HCT116 (cell line): ENCODE measurements around the gene TMEM232. TPM values are rescaled to one million over a fixed set of nuclear protein-coding genes. Genes with fewer than 3 reads are reported as not detected.

Experiments used
- ATAC-seq: fragments of 200-7000 bp; cut with Tn5 transposase; 2 replicates; pipeline ENCODE4 v1.9.1; 2020; ENCODE audit warnings: mild to moderate bottlenecking, moderate library complexity
- BruUV-seq: library from RNA; stranded (reverse); fragments of 400-500 nt; replicated peaks from 2 replicates; lab custom pipeline; 2021; lab: Mats Ljungman, UMichigan
- CTCF ChIA-PET: fragments of 300-600 bp; sonication (Branson Sonifier 250); formaldehyde crosslinking; loops from one replicate; lab custom pipeline; 2021; ENCODE audit warnings: antibody characterized with exemption; lab: Charles Lee
- POLR2A ChIA-PET: fragments of 300-600, 350-600 bp; sonication (Branson Sonifier 250); formaldehyde crosslinking; loops from one replicate; lab custom pipeline; 2021; ENCODE audit warnings: antibody characterized with exemption; lab: Charles Lee
- RAD21 ChIA-PET, 2 experiments: fragments of 300-600 bp; sonication (Branson Sonifier 250); formaldehyde crosslinking; loops; one replicate each; lab custom pipeline; 2023; ENCODE audit warnings: low total read pairs in 2 of 2; ENCODE audit not compliant: uncharacterized antibody in 2 of 2, unreplicated experiment in 2 of 2, low non-redundant PET in 1 of 2; lab: Charles Lee
- DNase-seq: peaks from one replicate; pipeline ENCODE4 v3.0.0-alpha.2; 2010; ENCODE audit warnings: low read depth, low spot score
- H2AFZ ChIP-seq: fragments of 200-600 bp; shearing (Covaris generic), sonication (generic); 2 replicates; pipeline ENCODE4 v1.6.1; 2017; ENCODE audit warnings: low read depth, mixed run types, mixed read lengths, antibody characterized with exemption, low read length; ENCODE audit not compliant: poor library complexity, severe bottlenecking
- H3K27ac ChIP-seq: 2 replicates; pipeline ENCODE4 v1.5.1; 2012; ENCODE audit warnings: low read depth, low read length
- H3K27me3 ChIP-seq: fragments of 200-600 bp; sonication (generic); 2 replicates; pipeline ENCODE4 v1.6.1; 2016; ENCODE audit warnings: mixed run types, low read length, mixed read lengths; ENCODE audit not compliant: insufficient read depth
- H3K36me3 ChIP-seq, 2 experiments: fragments of 200-500 bp in 1 of 2; fragments of 200-600 bp in 1 of 2; sonication (Bioruptor generic) in 1 of 2; sonication (generic) in 1 of 2; 2 replicates each; pipeline versions ENCODE4 v1.5.1 to v1.6.1; 2014 to 2016; ENCODE audit warnings: low read length in 2 of 2, inconsistent platforms in 1 of 2, mixed read lengths in 1 of 2, mixed run types in 1 of 2; ENCODE audit not compliant: insufficient read depth in 2 of 2, control insufficient read depth in 1 of 2
- H3K4me1 ChIP-seq, 2 experiments: fragments of 200-600 bp in 1 of 2; sonication (generic) in 1 of 2; 2 replicates each; pipeline versions ENCODE4 v1.5.1 to v1.6.1; 2012 to 2017; ENCODE audit warnings: low read length in 2 of 2, inconsistent platforms in 1 of 2, mild to moderate bottlenecking in 1 of 2, mixed read lengths in 1 of 2, mixed run types in 1 of 2, moderate library complexity in 1 of 2; ENCODE audit not compliant: insufficient read depth in 2 of 2, control insufficient read depth in 1 of 2
- H3K4me2 ChIP-seq: fragments of 200-600 bp; sonication (generic); 2 replicates; pipeline ENCODE4 v1.6.1; 2017; ENCODE audit warnings: mixed run types, low read length, mixed read lengths
- H3K4me3 ChIP-seq, 2 experiments: fragments of 200-600 bp in 1 of 2; sonication (generic) in 1 of 2; replicated peaks in 1 of 2; 2 replicates each; pipeline ENCODE4 v1.5.1; 2011 to 2016; ENCODE audit warnings: low read length in 2 of 2, control low read depth in 1 of 2, low read depth in 1 of 2, mild to moderate bottlenecking in 1 of 2, mixed read lengths in 1 of 2, mixed run types in 1 of 2
- H3K79me2 ChIP-seq: fragments of 200-600 bp; sonication (generic); 2 replicates; pipeline ENCODE4 v1.6.1; 2017; ENCODE audit warnings: mild to moderate bottlenecking, mixed run types, low read length, moderate library complexity, mixed read lengths; ENCODE audit not compliant: insufficient read depth
- H3K9ac ChIP-seq: fragments of 200-600 bp; sonication (generic); 2 replicates; pipeline ENCODE4 v1.6.1; 2016; ENCODE audit warnings: low read length, mixed read lengths
- H3K9me2 ChIP-seq: fragments of 200-600 bp; sonication (generic), shearing (Covaris generic); 2 replicates; pipeline ENCODE4 v1.6.1; 2017; ENCODE audit warnings: mixed run types, mild to moderate bottlenecking, moderate library complexity; ENCODE audit not compliant: insufficient read depth
- H3K9me3 ChIP-seq, 2 experiments: fragments of 200-500 bp in 1 of 2; fragments of 200-600 bp in 1 of 2; sonication (Bioruptor generic) in 1 of 2; sonication (generic) in 1 of 2; 2 replicates each; pipeline ENCODE4 v1.6.1; 2014 to 2017; ENCODE audit warnings: low read length in 2 of 2, mixed read lengths in 2 of 2, inconsistent platforms in 1 of 2, low read depth in 1 of 2, mild to moderate bottlenecking in 1 of 2, mixed run types in 1 of 2, moderate library complexity in 1 of 2; ENCODE audit not compliant: control insufficient read depth in 1 of 2, insufficient read depth in 1 of 2
- H4K20me1 ChIP-seq: fragments of 200-600 bp; sonication (generic), shearing (Covaris generic); 2 replicates; pipeline ENCODE4 v1.6.1; 2017; ENCODE audit warnings: mixed run types, mild to moderate bottlenecking, moderate library complexity; ENCODE audit not compliant: insufficient read depth
- ELF1 ChIP-seq: IDR thresholded peaks from 2 replicates; pipeline ENCODE4 v1.6.1; 2012; ENCODE audit warnings: low read depth, borderline replicate concordance
- EZH2phosphoT487 ChIP-seq: fragments of 200-600 bp; IDR thresholded peaks from 2 replicates; pipeline ENCODE4 v1.6.1; 2018; ENCODE audit warnings: antibody characterized with exemption, borderline replicate concordance
- POLR2A ChIP-seq: IDR thresholded peaks from 2 replicates; pipeline ENCODE4 v1.7.0; 2011; ENCODE audit warnings: borderline replicate concordance; ENCODE audit not compliant: insufficient read depth, insufficient read length; ENCODE audit errors: extremely low read depth
- POLR2AphosphoS5 ChIP-seq: IDR thresholded peaks from 2 replicates; pipeline ENCODE4 v1.6.1; 2011; ENCODE audit warnings: mild to moderate bottlenecking, low read depth, low read length, moderate library complexity
- SIN3A ChIP-seq: IDR thresholded peaks from 2 replicates; pipeline ENCODE4 v1.6.1; 2012; ENCODE audit warnings: low read depth
- TCF7L2 ChIP-seq: IDR thresholded peaks from 2 replicates; pipeline ENCODE4 v1.7.0; 2011; ENCODE audit warnings: borderline replicate concordance, inconsistent platforms; ENCODE audit not compliant: insufficient read depth, insufficient read length; ENCODE audit errors: extremely low read depth
- ZFX ChIP-seq: fragments of 450-650 bp; IDR thresholded peaks from 2 replicates; pipeline ENCODE4 v1.6.1; 2017
- ZNF274 ChIP-seq: fragments of 200-500 bp; sonication (Bioruptor generic); IDR thresholded peaks from 2 replicates; pipeline ENCODE4 v1.6.1; 2014; ENCODE audit warnings: mild to moderate bottlenecking, low read depth, low read length, inconsistent platforms
- intact Hi-C: fragments of 100-400 bp; cut with micrococcal nuclease; formaldehyde crosslinking; loops from 2 replicates; pipeline ENCODE4 v1.10.0; 2022
- total RNA-seq: library from RNA; stranded (reverse); gene quantifications from one replicate; pipeline ENCODE4 v1.2.1, GENCODE V29; 2021; ENCODE audit not compliant: unreplicated experiment
- TF ChIP-seq, protein P1 (sequence below): IDR thresholded peaks from 2 replicates; pipeline ENCODE4 v1.6.1; 2012
- TF ChIP-seq, protein P2 (sequence below): IDR thresholded peaks from 2 replicates; pipeline ENCODE4 v1.6.1; 2011; ENCODE audit warnings: mild to moderate bottlenecking, low read length, moderate library complexity; ENCODE audit not compliant: insufficient replicate concordance; ENCODE audit errors: extremely low read depth
- TF ChIP-seq, protein P3 (sequence below), 3 experiments: fragments of 200-600 bp in 1 of 3; sonication (generic) in 1 of 3; IDR thresholded peaks in 2 of 3; conservative IDR thresholded peaks in 1 of 3; 2 replicates each; pipeline ENCODE4 v1.5.1; 2012 to 2017; ENCODE audit warnings: low read depth in 2 of 3, low read length in 2 of 3, antibody characterized with exemption in 1 of 3, borderline replicate concordance in 1 of 3, control low read depth in 1 of 3, mild to moderate bottlenecking in 1 of 3, mixed read lengths in 1 of 3, mixed run types in 1 of 3, moderate library complexity in 1 of 3; ENCODE audit not compliant: insufficient read depth in 1 of 3

Gene TMEM232
- total RNA-seq, 1 experiment from 2014 or later = 1.2 TPM

DNA sequence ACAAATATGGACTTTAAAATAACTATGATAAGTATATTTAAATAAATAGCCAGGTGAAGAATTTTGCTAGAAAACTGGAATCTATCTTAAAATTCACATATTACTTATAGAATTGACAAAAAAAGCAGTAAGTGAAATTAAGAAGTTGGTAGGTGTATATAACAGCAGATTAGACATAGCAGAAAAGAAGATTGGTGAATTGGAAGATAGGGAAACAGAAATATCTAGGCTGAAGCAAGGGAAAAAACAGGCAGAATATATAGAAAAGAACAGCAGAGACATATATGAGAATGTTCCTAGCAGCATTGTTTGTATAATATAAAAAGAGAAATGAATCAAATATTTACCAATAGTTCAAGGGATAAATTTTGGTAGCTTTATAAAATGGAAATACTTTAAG lies 294.9 kb downstream of the TMEM232 start:
- H3K4me1 ChIP-seq = no peaks in the 10 kb centered on the region
- H2AFZ ChIP-seq = no peak overlapping the region
- H3K36me3 ChIP-seq = no peaks in the 10 kb centered on the region
- CTCF ChIA-PET = no interaction called here
- no TSS peak for BruUV-seq
- no peak overlapping the region for H3K4me2 ChIP-seq
- no peak overlapping the region for H3K4me3 ChIP-seq
- intact Hi-C loops = no loop called here
- ATAC-seq (no peak), DNase-seq (no peak)
- RAD21 ChIA-PET = no interaction called here
- no peak overlapping the region for H3K9ac ChIP-seq
- H3K9me3 ChIP-seq = no peaks in the 10 kb centered on the region
- no peaks in the 10 kb centered on the region for H3K79me2 ChIP-seq
- POLR2A ChIA-PET = no interaction called here
- no peaks in the 10 kb centered on the region for H3K9me2 ChIP-seq
- H3K27ac ChIP-seq = no peak overlapping the region
- no peaks in the 10 kb centered on the region for H4K20me1 ChIP-seq
- TF ChIP-seq ELF1 (no peak), ZFX (no peak), POLR2AphosphoS5 (no peak), EZH2phosphoT487 (no peak), ZNF274 (no peak), POLR2A (no peak), SIN3A (no peak), TCF7L2 (no peak)
- TF ChIP-seq, protein P1, sequence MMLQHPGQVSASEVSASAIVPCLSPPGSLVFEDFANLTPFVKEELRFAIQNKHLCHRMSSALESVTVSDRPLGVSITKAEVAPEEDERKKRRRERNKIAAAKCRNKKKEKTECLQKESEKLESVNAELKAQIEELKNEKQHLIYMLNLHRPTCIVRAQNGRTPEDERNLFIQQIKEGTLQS = no peak
- TF ChIP-seq, protein P2, sequence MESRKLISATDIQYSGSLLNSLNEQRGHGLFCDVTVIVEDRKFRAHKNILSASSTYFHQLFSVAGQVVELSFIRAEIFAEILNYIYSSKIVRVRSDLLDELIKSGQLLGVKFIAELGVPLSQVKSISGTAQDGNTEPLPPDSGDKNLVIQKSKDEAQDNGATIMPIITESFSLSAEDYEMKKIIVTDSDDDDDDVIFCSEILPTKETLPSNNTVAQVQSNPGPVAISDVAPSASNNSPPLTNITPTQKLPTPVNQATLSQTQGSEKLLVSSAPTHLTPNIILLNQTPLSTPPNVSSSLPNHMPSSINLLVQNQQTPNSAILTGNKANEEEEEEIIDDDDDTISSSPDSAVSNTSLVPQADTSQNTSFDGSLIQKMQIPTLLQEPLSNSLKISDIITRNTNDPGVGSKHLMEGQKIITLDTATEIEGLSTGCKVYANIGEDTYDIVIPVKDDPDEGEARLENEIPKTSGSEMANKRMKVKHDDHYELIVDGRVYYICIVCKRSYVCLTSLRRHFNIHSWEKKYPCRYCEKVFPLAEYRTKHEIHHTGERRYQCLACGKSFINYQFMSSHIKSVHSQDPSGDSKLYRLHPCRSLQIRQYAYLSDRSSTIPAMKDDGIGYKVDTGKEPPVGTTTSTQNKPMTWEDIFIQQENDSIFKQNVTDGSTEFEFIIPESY = no peak
- TF ChIP-seq, protein P3, sequence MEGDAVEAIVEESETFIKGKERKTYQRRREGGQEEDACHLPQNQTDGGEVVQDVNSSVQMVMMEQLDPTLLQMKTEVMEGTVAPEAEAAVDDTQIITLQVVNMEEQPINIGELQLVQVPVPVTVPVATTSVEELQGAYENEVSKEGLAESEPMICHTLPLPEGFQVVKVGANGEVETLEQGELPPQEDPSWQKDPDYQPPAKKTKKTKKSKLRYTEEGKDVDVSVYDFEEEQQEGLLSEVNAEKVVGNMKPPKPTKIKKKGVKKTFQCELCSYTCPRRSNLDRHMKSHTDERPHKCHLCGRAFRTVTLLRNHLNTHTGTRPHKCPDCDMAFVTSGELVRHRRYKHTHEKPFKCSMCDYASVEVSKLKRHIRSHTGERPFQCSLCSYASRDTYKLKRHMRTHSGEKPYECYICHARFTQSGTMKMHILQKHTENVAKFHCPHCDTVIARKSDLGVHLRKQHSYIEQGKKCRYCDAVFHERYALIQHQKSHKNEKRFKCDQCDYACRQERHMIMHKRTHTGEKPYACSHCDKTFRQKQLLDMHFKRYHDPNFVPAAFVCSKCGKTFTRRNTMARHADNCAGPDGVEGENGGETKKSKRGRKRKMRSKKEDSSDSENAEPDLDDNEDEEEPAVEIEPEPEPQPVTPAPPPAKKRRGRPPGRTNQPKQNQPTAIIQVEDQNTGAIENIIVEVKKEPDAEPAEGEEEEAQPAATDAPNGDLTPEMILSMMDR (IDR thresholded peaks at IDR 0.05 in 2 of 3, conservative IDR thresholded peaks at IDR 0.05 in 1 of 3; ENCODE audit: borderline replicate concordance in 1 of 3, insufficient read depth in 1 of 3, low read depth in 2 of 3, low read length in 2 of 3) = no peak
- no peaks in the 10 kb centered on the region; the same call in 1 of the 2 replicates for H3K27me3 ChIP-seq
